ENCODE measurements around the gene LEF1. TPM values are rescaled to one million over a fixed set of nuclear protein-coding genes. Genes with fewer than 3 reads are reported as not detected.

LEF1 gene
- total RNA-seq, 6 donors from 2014 or later, result 3.3 to 10.0 (median 5.6) TPM

DNA sequence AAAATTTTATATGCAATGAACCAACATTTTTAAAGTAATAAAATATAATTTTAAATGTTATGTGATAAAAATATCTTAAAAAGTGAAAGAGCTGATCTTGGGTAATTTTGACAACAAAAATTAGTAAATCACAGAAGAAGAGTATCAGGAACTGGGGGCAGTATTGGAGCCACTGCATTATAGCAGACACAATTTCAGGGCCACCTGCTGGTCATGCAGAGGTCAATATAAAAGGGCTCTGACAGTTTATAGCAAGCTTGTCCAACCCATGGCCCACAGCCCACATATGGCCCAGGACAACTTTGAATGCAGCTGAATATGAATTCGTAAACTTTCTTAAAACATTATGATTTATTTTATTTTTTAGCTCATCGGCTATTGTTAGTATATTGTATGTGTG, 13.0 kb upstream of the LEF1 start:
- H3K27ac ChIP-seq, result no peak overlapping the region
- ATAC-seq (ENCODE audit: low FRiP score in 2 of 2), result no peak
- 84 to 94% methylated on average over 2 of the region's 2 CpGs for WGBS, 2 donors

DNA sequence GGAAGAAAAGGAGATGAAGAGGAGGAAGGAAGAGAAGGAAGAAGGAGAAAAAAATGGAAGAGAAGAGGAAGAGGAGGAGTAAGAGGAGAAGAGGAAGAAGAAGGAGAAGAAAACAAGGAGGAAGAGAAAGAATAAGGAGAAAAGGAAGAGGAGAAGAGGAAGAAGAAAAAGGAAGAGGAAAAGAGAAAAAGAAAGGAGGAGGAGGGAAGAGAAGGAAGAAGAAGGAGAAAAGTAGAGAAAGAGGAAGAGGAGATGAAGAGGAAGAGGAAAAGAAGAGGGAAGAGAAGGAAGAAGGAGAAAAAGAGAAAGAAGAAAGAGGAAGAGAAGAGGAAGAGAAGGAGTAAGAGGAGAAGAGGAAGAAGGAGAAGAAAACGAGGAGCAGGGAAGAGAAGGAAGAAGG, 11.8 kb upstream of the LEF1 start:
- H3K27me3 ChIP-seq, result no peaks in the 10 kb centered on the region
- no peak overlapping the region for H3K4me3 ChIP-seq
- DNase-seq, result no peak
- TF ChIP-seq EP300 (IDR thresholded peaks at IDR 0.05) (no peak), POLR2AphosphoS5 (IDR thresholded peaks at IDR 0.05) (no peak), POLR2A (IDR thresholded peaks at IDR 0.05) (no peak)
- TF ChIP-seq, protein P1, sequence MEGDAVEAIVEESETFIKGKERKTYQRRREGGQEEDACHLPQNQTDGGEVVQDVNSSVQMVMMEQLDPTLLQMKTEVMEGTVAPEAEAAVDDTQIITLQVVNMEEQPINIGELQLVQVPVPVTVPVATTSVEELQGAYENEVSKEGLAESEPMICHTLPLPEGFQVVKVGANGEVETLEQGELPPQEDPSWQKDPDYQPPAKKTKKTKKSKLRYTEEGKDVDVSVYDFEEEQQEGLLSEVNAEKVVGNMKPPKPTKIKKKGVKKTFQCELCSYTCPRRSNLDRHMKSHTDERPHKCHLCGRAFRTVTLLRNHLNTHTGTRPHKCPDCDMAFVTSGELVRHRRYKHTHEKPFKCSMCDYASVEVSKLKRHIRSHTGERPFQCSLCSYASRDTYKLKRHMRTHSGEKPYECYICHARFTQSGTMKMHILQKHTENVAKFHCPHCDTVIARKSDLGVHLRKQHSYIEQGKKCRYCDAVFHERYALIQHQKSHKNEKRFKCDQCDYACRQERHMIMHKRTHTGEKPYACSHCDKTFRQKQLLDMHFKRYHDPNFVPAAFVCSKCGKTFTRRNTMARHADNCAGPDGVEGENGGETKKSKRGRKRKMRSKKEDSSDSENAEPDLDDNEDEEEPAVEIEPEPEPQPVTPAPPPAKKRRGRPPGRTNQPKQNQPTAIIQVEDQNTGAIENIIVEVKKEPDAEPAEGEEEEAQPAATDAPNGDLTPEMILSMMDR (IDR thresholded peaks at IDR 0.05), result no peak
- no peak overlapping the region for H3K27ac ChIP-seq
- no peak for ATAC-seq (ENCODE audit: low FRiP score in 2 of 2)
- no peaks in the 10 kb centered on the region for H3K4me1 ChIP-seq
- 42 to 55% methylated on average over 1 of the region's 1 CpG for WGBS, 2 donors
- H3K36me3 ChIP-seq, result no peaks in the 10 kb centered on the region
- no peaks in the 10 kb centered on the region for H3K9me3 ChIP-seq

More for the DNA sequence above, 13.0 kb upstream of the LEF1 start:
- TF ChIP-seq POLR2AphosphoS5 (IDR thresholded peaks at IDR 0.05), result no peak
- TF ChIP-seq POLR2A (IDR thresholded peaks at IDR 0.05), result no peak
- TF ChIP-seq EP300 (IDR thresholded peaks at IDR 0.05), result no peak
- TF ChIP-seq, protein P1 (IDR thresholded peaks at IDR 0.05), result no peak
- no peak overlapping the region for H3K4me3 ChIP-seq
- DNase-seq, result no peak
- no peaks in the 10 kb centered on the region for H3K36me3 ChIP-seq
- H3K9me3 ChIP-seq, result no peaks in the 10 kb centered on the region
- H3K27me3 ChIP-seq, result no peaks in the 10 kb centered on the region
- no peaks in the 10 kb centered on the region for H3K4me1 ChIP-seq

DNA sequence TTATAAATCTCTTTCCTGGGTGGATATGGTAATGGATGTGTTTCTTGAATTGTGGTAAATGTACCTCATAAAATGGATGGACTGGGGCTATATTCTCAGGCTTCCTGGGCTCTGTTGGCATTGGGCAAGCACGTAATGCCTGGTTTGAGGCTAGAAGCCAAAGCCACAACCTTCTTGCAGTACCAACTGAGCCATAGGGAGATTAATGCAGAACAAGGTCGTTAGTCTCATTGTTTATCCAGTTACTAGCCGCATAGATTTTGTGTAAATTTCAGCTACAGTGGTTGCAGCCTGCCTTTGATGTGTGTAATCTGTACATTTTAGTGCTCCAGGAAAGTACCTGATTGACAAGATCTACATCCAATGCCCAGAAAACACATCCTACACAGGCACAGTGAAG, 7.2 kb upstream of the LEF1 start:
- no peak for DNase-seq
- WGBS, 2 donors, result 76 to 79% methylated on average over 3 of the region's 3 CpGs
- peaks cover 0 to 17% (median 9%) of the 10 kb centered on the region in 4 donors for H3K27me3 ChIP-seq
- no peaks in the 10 kb centered on the region for H3K9me3 ChIP-seq
- H3K4me3 ChIP-seq, result no peak overlapping the region
- no peak for TF ChIP-seq POLR2A (IDR thresholded peaks at IDR 0.05)
- TF ChIP-seq EP300 (IDR thresholded peaks at IDR 0.05), result no peak
- TF ChIP-seq, protein P1 (IDR thresholded peaks at IDR 0.05), result no peak
- TF ChIP-seq POLR2AphosphoS5 (IDR thresholded peaks at IDR 0.05), result no peak
- H3K36me3 ChIP-seq, result no peaks in the 10 kb centered on the region
- ATAC-seq (ENCODE audit: low FRiP score in 2 of 2), result no peak
- peaks cover 12 to 24% (median 21%) of the 10 kb centered on the region in 4 donors for H3K4me1 ChIP-seq
- no peak overlapping the region for H3K27ac ChIP-seq

DNA sequence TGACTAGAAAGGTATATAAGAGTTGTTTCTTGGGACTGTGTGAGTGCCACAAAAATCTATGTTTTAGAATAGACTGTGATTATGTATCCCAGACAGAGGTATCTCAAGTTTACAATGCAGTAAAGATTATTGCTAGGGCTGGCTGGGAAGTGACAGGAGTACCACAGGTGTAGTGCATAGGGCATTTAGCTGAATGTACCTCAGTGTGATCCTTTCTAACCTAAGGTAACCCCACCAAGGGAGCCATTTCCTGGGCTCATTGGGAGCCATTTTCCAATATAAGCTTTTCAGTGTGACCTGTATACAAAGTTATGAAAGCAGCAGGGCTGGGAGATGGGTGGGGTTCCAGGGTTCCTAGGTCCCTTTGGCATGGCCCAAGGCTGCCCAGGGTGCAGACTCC, 6.1 kb upstream of the LEF1 start:
- TF ChIP-seq EP300 (IDR thresholded peaks at IDR 0.05) (no peak), POLR2A (IDR thresholded peaks at IDR 0.05) (no peak), POLR2AphosphoS5 (IDR thresholded peaks at IDR 0.05) (no peak)
- TF ChIP-seq, protein P1 (IDR thresholded peaks at IDR 0.05), result no peak
- Histone ChIP-seq H3K36me3 (no peaks in the 10 kb centered on the region), H3K27me3 (peaks cover 0 to 25% (median 9%) of the 10 kb centered on the region in 4 donors), H3K9me3 (no peaks in the 10 kb centered on the region), H3K27ac (no peak overlapping the region), H3K4me1 (peaks cover 12 to 24% (median 21%) of the 10 kb centered on the region in 4 donors), H3K4me3 (no peak overlapping the region)
- DNase-seq (no peak), ATAC-seq (ENCODE audit: low FRiP score in 2 of 2) (no peak)

DNA sequence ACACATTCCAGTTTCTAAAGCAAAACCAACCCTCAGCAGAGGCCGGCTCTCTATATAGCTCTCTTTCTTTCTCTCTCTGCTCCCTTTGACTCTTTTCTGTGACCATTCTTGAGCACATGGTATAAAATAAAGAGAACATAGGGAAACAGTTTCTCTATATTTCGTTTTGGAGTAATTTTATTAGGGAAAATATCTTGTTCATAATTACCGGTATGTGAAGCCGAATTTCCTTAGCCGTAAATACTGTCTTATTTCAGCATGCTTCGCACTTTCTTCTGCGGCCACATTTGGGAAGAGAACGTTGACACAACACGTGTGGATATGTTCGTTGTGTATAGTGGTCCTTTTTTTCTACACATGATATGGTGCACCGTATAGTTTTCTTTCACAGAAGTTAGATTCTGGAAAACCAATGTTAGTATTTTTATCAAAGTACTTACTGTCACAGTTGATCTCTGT, 4.9 kb upstream of the LEF1 start:
- Histone ChIP-seq H3K4me3 (peak overlapping the region; percentile 56 to 67 (median 62)), H3K27ac (peak overlapping the region in 2 of 4 donors; percentile 75 to 83), H3K27me3 (peaks cover 0 to 28% (median 12%) of the 10 kb centered on the region in 4 donors), H3K36me3 (no peaks in the 10 kb centered on the region), H3K4me1 (peaks cover 18 to 35% (median 29%) of the 10 kb centered on the region in 4 donors), H3K9me3 (no peaks in the 10 kb centered on the region)
- no peak for TF ChIP-seq POLR2AphosphoS5 (IDR thresholded peaks at IDR 0.05)
- TF ChIP-seq POLR2A (IDR thresholded peaks at IDR 0.05), result no peak
- TF ChIP-seq, protein P1 (IDR thresholded peaks at IDR 0.05), result no peak
- no peak for TF ChIP-seq EP300 (IDR thresholded peaks at IDR 0.05)
- ATAC-seq (ENCODE audit: low FRiP score in 2 of 2) (no peak), DNase-seq (no peak)
- WGBS, 2 donors, result 66 to 71% methylated on average over 11 of the region's 11 CpGs
